CD4-positive, alpha-beta memory T cell (primary cell): ENCODE results near the gene CHML. TPM values are rescaled to one million over a fixed set of nuclear protein-coding genes. Genes with fewer than 3 reads are reported as not detected.
"Not testable (repeated sequence)": the region's sequence is repeated elsewhere in the genome, so short reads cannot be mapped to it uniquely, and the experiment has no call there.

Source experiments
- CTCF ChIA-PET: fragments of 350-600 bp; sonication (Branson Sonifier 250); formaldehyde crosslinking; loops from one replicate; lab custom pipeline; 2021; ENCODE audit warnings: inconsistent platforms; ENCODE audit not compliant: partially characterized antibody; lab: Charles Lee
- POLR2A ChIA-PET: fragments of 350-600 bp; sonication (Branson Sonifier 250); formaldehyde crosslinking; loops from one replicate; lab custom pipeline; 2021; ENCODE audit not compliant: partially characterized antibody; lab: Charles Lee
- DNase-seq, 5 donors: peaks; one replicate each; pipeline versions ENCODE4 v3.0.0 to v3.0.0-alpha.2; 2020 to 2022; ENCODE audit warnings: mixed read lengths in 1 of 5
- H3K27ac ChIP-seq: one replicate; pipeline ENCODE4 v1.7.0; 2013; ENCODE audit warnings: low read depth, low read length
- H3K27me3 ChIP-seq: 2 replicates; pipeline ENCODE4 v1.7.0; 2013; ENCODE audit warnings: mild to moderate bottlenecking, low read length, moderate library complexity; ENCODE audit not compliant: insufficient read depth
- H3K36me3 ChIP-seq: 2 replicates; pipeline ENCODE4 v1.7.0; 2013; ENCODE audit warnings: mild to moderate bottlenecking, low read length, moderate library complexity; ENCODE audit not compliant: insufficient read depth
- H3K4me1 ChIP-seq: 2 replicates; pipeline ENCODE4 v1.7.0; 2013; ENCODE audit warnings: mild to moderate bottlenecking, low read length, moderate library complexity; ENCODE audit not compliant: insufficient read depth
- H3K4me3 ChIP-seq, 2 donors: one replicate each; pipeline ENCODE4 v1.7.0; 2013; ENCODE audit warnings: low read length in 2 of 2, mild to moderate bottlenecking in 1 of 2
- H3K9me3 ChIP-seq, 2 donors: one replicate each; pipeline ENCODE4 v1.7.0; 2013; ENCODE audit warnings: low read length in 2 of 2, control low read depth in 1 of 2; ENCODE audit not compliant: control insufficient read depth in 1 of 2
- H3K27ac Mint-ChIP-seq, 7 donors: one replicate each; pipeline ENCODE4 v1.8.0; 2020 to 2021; ENCODE audit warnings: mixed read lengths in 7 of 7, mild to moderate bottlenecking in 6 of 7, inconsistent platforms in 3 of 7, moderate library complexity in 3 of 7
- H3K27me3 Mint-ChIP-seq, 2 donors: one replicate each; pipeline ENCODE4 v1.8.0; 2020 to 2021; ENCODE audit warnings: mixed read lengths in 2 of 2
- H3K36me3 Mint-ChIP-seq, 2 donors: one replicate each; pipeline ENCODE4 v1.8.0; 2020 to 2021; ENCODE audit warnings: mixed read lengths in 2 of 2, inconsistent platforms in 1 of 2, mild to moderate bottlenecking in 1 of 2
- H3K4me1 Mint-ChIP-seq, 4 donors: one replicate each; pipeline ENCODE4 v1.8.0; 2020 to 2021; ENCODE audit warnings: mixed read lengths in 4 of 4, mild to moderate bottlenecking in 1 of 4
- H3K4me3 Mint-ChIP-seq, 8 donors: one replicate each; pipeline ENCODE4 v1.8.0; 2020 to 2021; ENCODE audit warnings: mixed read lengths in 8 of 8, mild to moderate bottlenecking in 7 of 8, moderate library complexity in 6 of 8, inconsistent platforms in 3 of 8
- H3K9me3 Mint-ChIP-seq, 8 donors: one replicate each; pipeline ENCODE4 v1.8.0; 2020 to 2021; ENCODE audit warnings: mixed read lengths in 8 of 8, mild to moderate bottlenecking in 5 of 8, inconsistent platforms in 3 of 8, moderate library complexity in 1 of 8
- intact Hi-C: fragments of 100-400 bp; cut with micrococcal nuclease; formaldehyde crosslinking; loops from one replicate; pipeline ENCODE4 v1.15.1; 2023
- polyA plus RNA-seq, 2 donors: library from polyadenylated mRNA; unstranded; fragments of 300-500 nt; fragmentation: Illumina TruSeq; gene quantifications; one replicate each; pipeline ENCODE4 v1.2.3, GENCODE V29; 2021
- total RNA-seq, 2 experiments: library from RNA; stranded (reverse); gene quantifications; one replicate each; pipeline ENCODE4 v1.2.3, GENCODE V29; 2021

CHML gene
- total and polyA plus RNA-seq, 4 experiments from 2014 or later: 2.2 to 8.8 (median 5.0) TPM

GRCh38 chr1:241660424-241660972 lies 20.3 kb upstream of the CHML start:
- no peak overlapping the region for H3K27ac Mint-ChIP-seq
- Histone ChIP-seq H3K27ac (no peak overlapping the region), H3K4me3 (no peak overlapping the region), H3K4me1 (no peaks in the 10 kb centered on the region), H3K36me3 (no peaks in the 10 kb centered on the region), H3K9me3 (no peaks in the 10 kb centered on the region), H3K27me3 (peaks cover 4% of the 10 kb centered on the region)
- ChIA-PET POLR2A (no interaction called here), CTCF (no interaction called here)
- peaks cover 0 to 3% (median 0%) of the 10 kb centered on the region in 8 donors for H3K9me3 Mint-ChIP-seq
- H3K4me3 Mint-ChIP-seq: no peak overlapping the region
- H3K36me3 Mint-ChIP-seq: no peaks in the 10 kb centered on the region
- intact Hi-C loops: no loop called here
- DNase-seq: no peak
- peaks cover 8 to 9% of the 10 kb centered on the region in 2 donors for H3K27me3 Mint-ChIP-seq
- H3K4me1 Mint-ChIP-seq: no peaks in the 10 kb centered on the region

- POLR2A ChIA-PET, intact Hi-C loops, H3K4me1 Mint-ChIP-seq, H3K9me3 ChIP-seq, H3K27me3 ChIP-seq, H3K36me3 ChIP-seq, CTCF ChIA-PET, DNase-seq, H3K4me1 ChIP-seq, H3K4me3 ChIP-seq, H3K27ac Mint-ChIP-seq, H3K4me3 Mint-ChIP-seq, H3K36me3 Mint-ChIP-seq, H3K9me3 Mint-ChIP-seq, H3K27ac ChIP-seq: not testable (repeated sequence)
- peaks cover 10 to 11% of the 10 kb centered on the region in 2 donors for H3K27me3 Mint-ChIP-seq
Observed at GRCh38 chr1:241659016-241659415, 18.8 kb upstream of the CHML start.

GRCh38 chr1:241658081-241658793 lies 18.1 kb upstream of the CHML start:
- Mint-ChIP-seq H3K36me3 (no peaks in the 10 kb centered on the region), H3K27ac (no peak overlapping the region), H3K4me3 (no peak overlapping the region), H3K4me1 (no peaks in the 10 kb centered on the region), H3K27me3 (peaks cover 8 to 11% of the 10 kb centered on the region in 2 donors), H3K9me3 (peaks cover 0 to 3% (median 0%) of the 10 kb centered on the region in 8 donors)
- no peaks in the 10 kb centered on the region for H3K36me3 ChIP-seq
- H3K9me3 ChIP-seq: no peaks in the 10 kb centered on the region
- no peak overlapping the region for H3K27ac ChIP-seq
- peaks cover 2% of the 10 kb centered on the region for H3K27me3 ChIP-seq
- ChIA-PET POLR2A (no interaction called here), CTCF (no interaction called here)
- H3K4me1 ChIP-seq: no peaks in the 10 kb centered on the region
- DNase-seq: no peak
- intact Hi-C loops: no loop called here
- no peak overlapping the region for H3K4me3 ChIP-seq

- Mint-ChIP-seq H3K36me3 (no peaks in the 10 kb centered on the region), H3K27ac (no peak overlapping the region)
- CTCF ChIA-PET: interaction anchor here (1.4 kb wide), 1 partner anchor 12 kb away, joined by 3 read pairs; no protein-coding TSS in a partner anchor
Observed at GRCh38 chr1:241654641-241655040, 14.5 kb upstream of the CHML start.

GRCh38 chr1:241654019-241654418 lies 13.8 kb upstream of the CHML start:
- intact Hi-C loops: loop anchor here (5.0 kb wide), 1 partner anchor 103 kb away; no protein-coding TSS in a partner anchor
- Mint-ChIP-seq H3K4me3 (no peak overlapping the region), H3K4me1 (no peaks in the 10 kb centered on the region), H3K27ac (no peak overlapping the region), H3K27me3 (peaks cover 4 to 12% of the 10 kb centered on the region in 2 donors), H3K9me3 (no peaks in the 10 kb centered on the region), H3K36me3 (no peaks in the 10 kb centered on the region)
- no peak for DNase-seq
- Histone ChIP-seq H3K27ac (no peak overlapping the region), H3K4me3 (no peak overlapping the region), H3K9me3 (no peaks in the 10 kb centered on the region), H3K4me1 (no peaks in the 10 kb centered on the region), H3K27me3 (no peaks in the 10 kb centered on the region), H3K36me3 (no peaks in the 10 kb centered on the region)
- POLR2A ChIA-PET: no interaction called here
- CTCF ChIA-PET: interaction anchor here (1.4 kb wide), 1 partner anchor 11 kb away, joined by 3 read pairs; no protein-coding TSS in a partner anchor

More at GRCh38 chr1:241654641-241655040, 14.5 kb upstream of the CHML start:
- no peaks in the 10 kb centered on the region for H3K4me1 ChIP-seq
- peaks cover 0 to 3% (median 0%) of the 10 kb centered on the region in 8 donors for H3K9me3 Mint-ChIP-seq
- intact Hi-C loops: loop anchor here (5.0 kb wide), 1 partner anchor 103 kb away; no protein-coding TSS in a partner anchor
- peaks cover 4 to 16% of the 10 kb centered on the region in 2 donors for H3K27me3 Mint-ChIP-seq
- no peaks in the 10 kb centered on the region for H3K9me3 ChIP-seq
- no peak overlapping the region for H3K4me3 ChIP-seq
- DNase-seq: no peak
- no peak overlapping the region for H3K4me3 Mint-ChIP-seq
- no peak overlapping the region for H3K27ac ChIP-seq
- H3K4me1 Mint-ChIP-seq: no peaks in the 10 kb centered on the region
- no peaks in the 10 kb centered on the region for H3K36me3 ChIP-seq
- no peaks in the 10 kb centered on the region for H3K27me3 ChIP-seq
- POLR2A ChIA-PET: no interaction called here

DNA sequence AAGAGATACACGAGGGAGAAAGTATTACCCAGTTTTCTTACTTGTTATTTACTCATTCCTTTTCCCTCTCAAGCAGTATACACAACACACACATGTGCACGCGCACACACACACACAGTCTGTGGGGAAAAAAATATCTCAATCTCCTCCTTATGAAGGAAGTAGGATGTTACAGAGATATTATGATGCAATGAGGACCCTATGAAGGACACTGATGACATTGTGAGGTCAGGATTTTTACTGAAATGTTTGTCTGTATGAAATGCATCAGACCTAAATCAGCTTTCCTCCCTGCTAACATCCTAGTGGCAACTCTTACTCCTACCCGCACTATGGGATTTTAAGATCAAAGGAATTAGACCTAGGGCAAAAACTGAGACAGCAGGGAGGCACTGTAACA lies 11.8 kb upstream of the CHML start, which contains the start of gene WDR64:
WDR64 (plus strand) TSS at position 270 of the 400 bp plus-strand sequence. CDS start 204 bp downstream, outside the sequence.
- no peak within 1 kb of the TSS for H3K27ac Mint-ChIP-seq
- Histone ChIP-seq H3K4me3 (no peak within 1 kb of the TSS), H3K4me1 (no peaks in the 10 kb centered on the region), H3K27ac (no peak within 1 kb of the TSS), H3K27me3 (no peaks in the 10 kb centered on the region), H3K36me3 (no peaks in the 10 kb centered on the region), H3K9me3 (no peaks in the 10 kb centered on the region)
- DNase-seq: no peak
- H3K27me3 Mint-ChIP-seq: peaks cover 4 to 12% of the 10 kb centered on the region in 2 donors
- CTCF ChIA-PET: no interaction called here
- no peaks in the 10 kb centered on the region for H3K9me3 Mint-ChIP-seq
- POLR2A ChIA-PET: no interaction called here
- H3K36me3 Mint-ChIP-seq: no peaks in the 10 kb centered on the region
- intact Hi-C loops: loop anchor here (5.0 kb wide), 1 partner anchor 105 kb away; no protein-coding TSS in a partner anchor
- no peaks in the 10 kb centered on the region for H3K4me1 Mint-ChIP-seq
- no peak within 1 kb of the TSS for H3K4me3 Mint-ChIP-seq

DNA sequence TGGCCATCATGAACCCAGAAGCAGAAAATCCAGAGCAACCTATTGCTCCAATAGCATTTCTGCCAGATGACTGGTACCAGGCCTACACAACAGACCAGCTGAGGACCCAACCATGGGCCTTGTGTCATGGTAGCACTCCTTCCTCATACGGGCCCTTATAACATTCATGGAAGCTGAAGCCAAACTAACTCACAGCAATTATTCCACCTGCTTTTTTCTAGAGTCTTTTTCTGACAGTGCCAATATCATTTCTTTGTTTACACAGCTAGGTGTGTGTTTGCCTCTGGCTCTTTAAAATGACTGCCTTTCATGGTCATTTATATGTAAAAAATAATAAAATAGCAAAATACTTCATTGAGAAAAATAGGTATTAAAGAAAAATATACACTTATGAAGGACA lies 8.0 kb upstream of the CHML start:
- Mint-ChIP-seq H3K36me3 (no peaks in the 10 kb centered on the region), H3K4me3 (no peak overlapping the region), H3K4me1 (no peaks in the 10 kb centered on the region), H3K27me3 (peaks cover 0 to 9% of the 10 kb centered on the region in 2 donors), H3K9me3 (peaks cover 0 to under 1% (median 0%) of the 10 kb centered on the region in 8 donors), H3K27ac (no peak overlapping the region)
- intact Hi-C loops: no loop called here
- POLR2A ChIA-PET: no interaction called here
- H3K27me3 ChIP-seq: no peaks in the 10 kb centered on the region
- CTCF ChIA-PET: interaction anchor here (1.2 to 1.4 kb wide), 2 partner anchors 21 to 37 kb away, joined by 3 to 4 read pairs; no protein-coding TSS in a partner anchor
- DNase-seq: no peak
- H3K9me3 ChIP-seq: no peaks in the 10 kb centered on the region
- H3K36me3 ChIP-seq: no peaks in the 10 kb centered on the region
- H3K27ac ChIP-seq: no peak overlapping the region
- no peak overlapping the region for H3K4me3 ChIP-seq
- H3K4me1 ChIP-seq: no peaks in the 10 kb centered on the region
